ENCODE measurements around the gene DLL3.

DLL3 gene

DNA sequence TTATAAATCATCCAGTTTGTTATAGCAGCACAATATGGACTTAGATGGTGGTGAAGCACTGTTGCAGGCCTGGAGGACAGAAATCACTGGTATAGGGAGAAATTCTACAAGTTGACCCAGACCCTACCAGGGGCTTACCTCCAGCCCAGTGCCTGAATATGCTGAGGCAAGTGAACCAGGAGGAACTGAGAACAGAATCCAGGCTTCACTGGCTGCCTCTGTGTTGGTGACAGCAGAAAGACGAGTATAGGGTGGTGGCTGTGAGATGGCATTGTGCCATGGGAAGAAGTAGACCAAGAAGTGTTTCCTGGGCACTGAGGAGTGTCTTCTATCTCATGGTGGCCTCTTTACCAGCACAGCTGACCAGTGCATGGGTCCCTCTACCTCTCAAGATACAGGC is 57.1 kb downstream of the DLL3 start:
- TF ChIP-seq ARNTL (CRISPR knock-in tag; IDR thresholded peaks at IDR 0.05; ENCODE audit: borderline replicate concordance, low read depth) (no peak), CSDC2 (CRISPR knock-in tag; IDR thresholded peaks at IDR 0.05) (no peak), ESRRG (CRISPR knock-in tag; IDR thresholded peaks at IDR 0.05) (no peak), ZFP30 (CRISPR knock-in tag; IDR thresholded peaks at IDR 0.05) (no peak), OSR1 (CRISPR knock-in tag; IDR thresholded peaks at IDR 0.05) (no peak), SNAI2 (CRISPR knock-in tag; IDR thresholded peaks at IDR 0.05) (no peak), ZNF70 (CRISPR knock-in tag; IDR thresholded peaks at IDR 0.05) (no peak), PPARA (CRISPR knock-in tag; IDR thresholded peaks at IDR 0.05; ENCODE audit: borderline replicate concordance) (no peak), TCF4 (CRISPR knock-in tag; IDR thresholded peaks at IDR 0.05; ENCODE audit: borderline replicate concordance) (no peak)
- TF ChIP-seq, protein P1, sequence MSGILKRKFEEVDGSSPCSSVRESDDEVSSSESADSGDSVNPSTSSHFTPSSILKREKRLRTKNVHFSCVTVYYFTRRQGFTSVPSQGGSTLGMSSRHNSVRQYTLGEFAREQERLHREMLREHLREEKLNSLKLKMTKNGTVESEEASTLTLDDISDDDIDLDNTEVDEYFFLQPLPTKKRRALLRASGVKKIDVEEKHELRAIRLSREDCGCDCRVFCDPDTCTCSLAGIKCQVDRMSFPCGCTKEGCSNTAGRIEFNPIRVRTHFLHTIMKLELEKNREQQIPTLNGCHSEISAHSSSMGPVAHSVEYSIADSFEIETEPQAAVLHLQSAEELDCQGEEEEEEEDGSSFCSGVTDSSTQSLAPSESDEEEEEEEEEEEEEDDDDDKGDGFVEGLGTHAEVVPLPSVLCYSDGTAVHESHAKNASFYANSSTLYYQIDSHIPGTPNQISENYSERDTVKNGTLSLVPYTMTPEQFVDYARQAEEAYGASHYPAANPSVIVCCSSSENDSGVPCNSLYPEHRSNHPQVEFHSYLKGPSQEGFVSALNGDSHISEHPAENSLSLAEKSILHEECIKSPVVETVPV (CRISPR knock-in tag; IDR thresholded peaks at IDR 0.05): no peak
- TF ChIP-seq, protein P2, sequence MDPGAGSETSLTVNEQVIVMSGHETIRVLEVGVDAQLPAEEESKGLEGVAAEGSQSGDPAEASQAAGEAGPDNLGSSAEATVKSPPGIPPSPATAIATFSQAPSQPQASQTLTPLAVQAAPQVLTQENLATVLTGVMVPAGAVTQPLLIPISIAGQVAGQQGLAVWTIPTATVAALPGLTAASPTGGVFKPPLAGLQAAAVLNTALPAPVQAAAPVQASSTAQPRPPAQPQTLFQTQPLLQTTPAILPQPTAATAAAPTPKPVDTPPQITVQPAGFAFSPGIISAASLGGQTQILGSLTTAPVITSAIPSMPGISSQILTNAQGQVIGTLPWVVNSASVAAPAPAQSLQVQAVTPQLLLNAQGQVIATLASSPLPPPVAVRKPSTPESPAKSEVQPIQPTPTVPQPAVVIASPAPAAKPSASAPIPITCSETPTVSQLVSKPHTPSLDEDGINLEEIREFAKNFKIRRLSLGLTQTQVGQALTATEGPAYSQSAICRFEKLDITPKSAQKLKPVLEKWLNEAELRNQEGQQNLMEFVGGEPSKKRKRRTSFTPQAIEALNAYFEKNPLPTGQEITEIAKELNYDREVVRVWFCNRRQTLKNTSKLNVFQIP (CRISPR knock-in tag; IDR thresholded peaks at IDR 0.05; ENCODE audit: borderline replicate concordance, low read depth): no peak
- TF ChIP-seq, protein P3, sequence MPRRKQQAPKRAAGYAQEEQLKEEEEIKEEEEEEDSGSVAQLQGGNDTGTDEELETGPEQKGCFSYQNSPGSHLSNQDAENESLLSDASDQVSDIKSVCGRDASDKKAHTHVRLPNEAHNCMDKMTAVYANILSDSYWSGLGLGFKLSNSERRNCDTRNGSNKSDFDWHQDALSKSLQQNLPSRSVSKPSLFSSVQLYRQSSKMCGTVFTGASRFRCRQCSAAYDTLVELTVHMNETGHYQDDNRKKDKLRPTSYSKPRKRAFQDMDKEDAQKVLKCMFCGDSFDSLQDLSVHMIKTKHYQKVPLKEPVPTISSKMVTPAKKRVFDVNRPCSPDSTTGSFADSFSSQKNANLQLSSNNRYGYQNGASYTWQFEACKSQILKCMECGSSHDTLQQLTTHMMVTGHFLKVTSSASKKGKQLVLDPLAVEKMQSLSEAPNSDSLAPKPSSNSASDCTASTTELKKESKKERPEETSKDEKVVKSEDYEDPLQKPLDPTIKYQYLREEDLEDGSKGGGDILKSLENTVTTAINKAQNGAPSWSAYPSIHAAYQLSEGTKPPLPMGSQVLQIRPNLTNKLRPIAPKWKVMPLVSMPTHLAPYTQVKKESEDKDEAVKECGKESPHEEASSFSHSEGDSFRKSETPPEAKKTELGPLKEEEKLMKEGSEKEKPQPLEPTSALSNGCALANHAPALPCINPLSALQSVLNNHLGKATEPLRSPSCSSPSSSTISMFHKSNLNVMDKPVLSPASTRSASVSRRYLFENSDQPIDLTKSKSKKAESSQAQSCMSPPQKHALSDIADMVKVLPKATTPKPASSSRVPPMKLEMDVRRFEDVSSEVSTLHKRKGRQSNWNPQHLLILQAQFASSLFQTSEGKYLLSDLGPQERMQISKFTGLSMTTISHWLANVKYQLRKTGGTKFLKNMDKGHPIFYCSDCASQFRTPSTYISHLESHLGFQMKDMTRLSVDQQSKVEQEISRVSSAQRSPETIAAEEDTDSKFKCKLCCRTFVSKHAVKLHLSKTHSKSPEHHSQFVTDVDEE (CRISPR knock-in tag; IDR thresholded peaks at IDR 0.05): no peak
- TF ChIP-seq, protein P4, sequence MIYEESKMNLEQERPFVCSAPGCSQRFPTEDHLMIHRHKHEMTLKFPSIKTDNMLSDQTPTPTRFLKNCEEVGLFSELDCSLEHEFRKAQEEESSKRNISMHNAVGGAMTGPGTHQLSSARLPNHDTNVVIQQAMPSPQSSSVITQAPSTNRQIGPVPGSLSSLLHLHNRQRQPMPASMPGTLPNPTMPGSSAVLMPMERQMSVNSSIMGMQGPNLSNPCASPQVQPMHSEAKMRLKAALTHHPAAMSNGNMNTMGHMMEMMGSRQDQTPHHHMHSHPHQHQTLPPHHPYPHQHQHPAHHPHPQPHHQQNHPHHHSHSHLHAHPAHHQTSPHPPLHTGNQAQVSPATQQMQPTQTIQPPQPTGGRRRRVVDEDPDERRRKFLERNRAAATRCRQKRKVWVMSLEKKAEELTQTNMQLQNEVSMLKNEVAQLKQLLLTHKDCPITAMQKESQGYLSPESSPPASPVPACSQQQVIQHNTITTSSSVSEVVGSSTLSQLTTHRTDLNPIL (CRISPR knock-in tag; IDR thresholded peaks at IDR 0.05; ENCODE audit: low read depth): no peak
- ATAC-seq: no peak
